IMR-90 (cell line): Measurements from ENCODE around the gene FAM72D.
"Not testable (repeated sequence)": the region's sequence is repeated elsewhere in the genome, so short reads cannot be mapped to it uniquely, and the experiment has no call there.

ENCODE experiments used
- CTCF ChIP-seq: conservative IDR thresholded peaks from 2 replicates; pipeline ENCODE4 v1.5.1; 2012; ENCODE audit warnings: mild to moderate bottlenecking, low read depth, low read length, improper control_type of control experiment
- POLR2A ChIP-seq: IDR thresholded peaks from 2 replicates; pipeline ENCODE4 v1.6.1; 2012; ENCODE audit warnings: mild to moderate bottlenecking, low read depth, low read length

GRCh38 chr1:145080193-145080592 lies 15.6 kb upstream of the FAM72D start:
- TF ChIP-seq CTCF, POLR2A: not testable (repeated sequence)
